Brain microvascular endothelial cell (primary cell): ENCODE data around the gene CPA4.

Experiments
- DNase-seq: peaks from one replicate; pipeline ENCODE4 v3.0.0-alpha.2; 2020
- H3K27ac ChIP-seq: fragments of 250-450 bp; sonication (Bioruptor Pico); 2 replicates; pipeline ENCODE4 v1.5.1; 2020; ENCODE audit warnings: mild to moderate bottlenecking, moderate library complexity
- H3K27me3 ChIP-seq: fragments of 250-450 bp; sonication (Bioruptor Pico); replicated peaks from 2 replicates; pipeline ENCODE4 v1.5.1; 2020; ENCODE audit warnings: mild to moderate bottlenecking
- H3K36me3 ChIP-seq: fragments of 250-450 bp; sonication (Bioruptor Pico); replicated peaks from 2 replicates; pipeline ENCODE4 v1.5.1; 2020; ENCODE audit warnings: mild to moderate bottlenecking
- H3K4me3 ChIP-seq: 2 replicates; pipeline ENCODE4 v1.5.1; 2011; ENCODE audit warnings: low read depth, mild to moderate bottlenecking, control low read depth, low read length, moderate library complexity
- CTCF ChIP-seq: IDR thresholded peaks from 2 replicates; pipeline ENCODE4 v1.5.1; 2011; ENCODE audit warnings: low read depth, mild to moderate bottlenecking, moderate library complexity, low read length, control low read depth, inconsistent platforms; ENCODE audit errors: missing control alignments
- in situ Hi-C: cut with HindIII; loops from 2 replicates; pipeline ENCODE4 v1.10.0; 2017; ENCODE audit warnings: low sequenced_read_pairs, low pct_ligation_motif_present

Gene CPA4

GRCh38 chr7:130294314-130294713 lies 1.4 kb downstream of the CPA4 start:
- Histone ChIP-seq H3K4me3 (no peak overlapping the region), H3K36me3 (peaks cover 11% of the 10 kb centered on the region), H3K27me3 (no peaks in the 10 kb centered on the region), H3K27ac (no peak overlapping the region)
- in situ Hi-C loops: no loop called here
- TF ChIP-seq CTCF: no peak
- no peak for DNase-seq

GRCh38 chr7:130296221-130296951 lies 3.4 kb downstream of the CPA4 start:
- H3K4me3 ChIP-seq: no peak overlapping the region
- no peaks in the 10 kb centered on the region for H3K27me3 ChIP-seq
- H3K36me3 ChIP-seq: peaks cover 20% of the 10 kb centered on the region
- in situ Hi-C loops: no loop called here
- no peak for DNase-seq
- no peak overlapping the region for H3K27ac ChIP-seq
- no peak for TF ChIP-seq CTCF

- Histone ChIP-seq H3K4me3 (no peak overlapping the region), H3K36me3 (peaks cover 27% of the 10 kb centered on the region), H3K27ac (no peak overlapping the region), H3K27me3 (no peaks in the 10 kb centered on the region)
- in situ Hi-C loops: no loop called here
- TF ChIP-seq CTCF: no peak
- no peak for DNase-seq
Observed at GRCh38 chr7:130297628-130298543, 4.9 kb downstream of the CPA4 start.

GRCh38 chr7:130298544-130299326 lies 5.8 kb downstream of the CPA4 start:
- Histone ChIP-seq H3K27ac (no peak overlapping the region), H3K4me3 (no peak overlapping the region), H3K27me3 (no peaks in the 10 kb centered on the region), H3K36me3 (peaks cover 27% of the 10 kb centered on the region)
- no peak for DNase-seq
- in situ Hi-C loops: no loop called here
- no peak for TF ChIP-seq CTCF

GRCh38 chr7:130299866-130300265 lies 6.9 kb downstream of the CPA4 start:
- H3K27me3 ChIP-seq: no peaks in the 10 kb centered on the region
- H3K27ac ChIP-seq: no peak overlapping the region
- in situ Hi-C loops: no loop called here
- H3K4me3 ChIP-seq: no peak overlapping the region
- no peak for DNase-seq
- TF ChIP-seq CTCF: no peak
- H3K36me3 ChIP-seq: peaks cover 37% of the 10 kb centered on the region
